Common myeloid progenitor, CD34-positive (primary cell): ENCODE measurements around the gene OR6S1.
"Not testable (repeated sequence)": the region's sequence is repeated elsewhere in the genome, so short reads cannot be mapped to it uniquely, and the experiment has no call there.

Source experiments
- CTCF ChIA-PET: fragments of 350-600 bp; sonication (Branson Sonifier 250); formaldehyde crosslinking; loops from one replicate; lab custom pipeline; 2021; ENCODE audit warnings: antibody characterized with exemption; lab: Charles Lee
- POLR2A ChIA-PET: fragments of 350-600 bp; sonication (Branson Sonifier 250); formaldehyde crosslinking; loops from one replicate; lab custom pipeline; 2021; ENCODE audit warnings: antibody characterized with exemption; lab: Charles Lee
- DNase-seq, 3 donors: peaks; one replicate each; pipeline versions ENCODE4 v3.0.0 to v3.0.0-alpha.2; 2013
- H3K27ac ChIP-seq, 2 experiments: 1 replicate in 1 of 2; 2 replicates in 1 of 2; pipeline ENCODE4 v1.7.0; 2013; ENCODE audit warnings: inconsistent platforms in 2 of 2, low read length in 2 of 2, mild to moderate bottlenecking in 2 of 2, low read depth in 1 of 2, moderate library complexity in 1 of 2; ENCODE audit not compliant: severe bottlenecking in 2 of 2, insufficient read depth in 1 of 2, poor library complexity in 1 of 2
- H3K27me3 ChIP-seq, 5 experiments: replicated peaks in 2 of 5; 1 replicate in 3 of 5; 2 replicates in 2 of 5; pipeline versions ENCODE4 v1.6.1 to v1.7.0; 2013; ENCODE audit warnings: low read length in 4 of 5, mild to moderate bottlenecking in 2 of 5, moderate library complexity in 2 of 5, inconsistent platforms in 1 of 5; ENCODE audit not compliant: insufficient read depth in 5 of 5, control insufficient read depth in 4 of 5
- H3K36me3 ChIP-seq, 4 experiments: 1 replicate in 2 of 4; 2 replicates in 2 of 4; pipeline versions ENCODE4 v1.6.1 to v1.7.0; 2013; ENCODE audit warnings: low read length in 3 of 4, control low read depth in 1 of 4, mild to moderate bottlenecking in 1 of 4; ENCODE audit not compliant: control insufficient read depth in 4 of 4, insufficient read depth in 4 of 4
- H3K4me1 ChIP-seq, 4 experiments: 1 replicate in 3 of 4; 2 replicates in 1 of 4; pipeline versions ENCODE4 v1.6.1 to v1.7.1; 2013; ENCODE audit warnings: low read length in 3 of 4, mild to moderate bottlenecking in 3 of 4, control low read depth in 1 of 4, inconsistent platforms in 1 of 4, moderate library complexity in 1 of 4; ENCODE audit not compliant: control insufficient read depth in 4 of 4, insufficient read depth in 4 of 4; ENCODE audit errors: control extremely low read depth in 1 of 4
- H3K4me3 ChIP-seq, 7 experiments: 1 replicate in 4 of 7; 2 replicates in 3 of 7; pipeline versions ENCODE4 v1.5.1 to v1.7.0; 2013; ENCODE audit warnings: mild to moderate bottlenecking in 7 of 7, low read length in 6 of 7, moderate library complexity in 6 of 7, inconsistent platforms in 2 of 7, low read depth in 2 of 7, control low read depth in 1 of 7; ENCODE audit not compliant: insufficient read depth in 4 of 7, control insufficient read depth in 1 of 7; ENCODE audit errors: extremely low read depth in 1 of 7
- H3K9me3 ChIP-seq, 5 experiments: 1 replicate in 4 of 5; 2 replicates in 1 of 5; pipeline versions ENCODE4 v1.6.1 to v1.7.1; 2013; ENCODE audit warnings: low read length in 4 of 5, mild to moderate bottlenecking in 2 of 5, inconsistent platforms in 1 of 5, low read depth in 1 of 5, moderate library complexity in 1 of 5; ENCODE audit not compliant: control insufficient read depth in 4 of 5, insufficient read depth in 2 of 5; ENCODE audit errors: control extremely low read depth in 1 of 5
- WGBS: methylation state at CpG from one replicate; pipeline ENCODE4 v1.1.5; 2013; ENCODE audit not compliant: insufficient coverage; 5-methylcytosine and 5-hydroxymethylcytosine counted together

The OR6S1 gene

GRCh38 chr14:20619688-20620087 is 21.8 kb downstream of the OR6S1 start:
- H3K36me3 ChIP-seq, H3K27ac ChIP-seq, H3K9me3 ChIP-seq, H3K27me3 ChIP-seq, DNase-seq, H3K4me3 ChIP-seq: not testable (repeated sequence)
- CTCF ChIA-PET, result interaction anchor here (1.0 to 6.2 kb wide), 2 partner anchors 11 to 18 kb away, joined by 3 to 37 read pairs; no protein-coding TSS in a partner anchor
- POLR2A ChIA-PET, result interaction anchor here (0.7 kb wide), 1 partner anchor 267 kb away, joined by 3 read pairs; no protein-coding TSS in a partner anchor
- 100% methylated on average over 1 of the region's 6 CpGs for WGBS
- peaks cover 6 to 37% (median 27%) of the 10 kb centered on the region in 4 experiments for H3K4me1 ChIP-seq

GRCh38 chr14:20618271-20618749 is 23.2 kb downstream of the OR6S1 start:
- H3K27ac ChIP-seq, result peak overlapping the region in 1 of 2 experiments; percentile 29
- CTCF ChIA-PET, result interaction anchor here (0.9 to 6.2 kb wide), 3 partner anchors 9 to 78 kb away, joined by 3 to 37 read pairs (median 3); no protein-coding TSS in a partner anchor
- WGBS, result 56% methylated on average over 2 of the region's 4 CpGs
- DNase-seq, result peak in 2 of 3 donors; percentile 85
- peaks cover 4 to 34% (median 20%) of the 10 kb centered on the region in 4 experiments for H3K4me1 ChIP-seq
- no peaks in the 10 kb centered on the region for H3K36me3 ChIP-seq
- peaks cover 0 to 2% (median 0%) of the 10 kb centered on the region in 5 experiments for H3K9me3 ChIP-seq
- H3K27me3 ChIP-seq, result peaks cover 0 to 3% (median 0%) of the 10 kb centered on the region in 5 experiments
- H3K4me3 ChIP-seq, result no peak overlapping the region
- POLR2A ChIA-PET, result interaction anchor here (0.8 to 1.2 kb wide), 2 partner anchors 10 to 276 kb away, joined by 3 to 11 read pairs; no protein-coding TSS in a partner anchor

GRCh38 chr14:20617138-20618003 is 24.1 kb downstream of the OR6S1 start:
- no peak for DNase-seq
- POLR2A ChIA-PET, result interaction anchor here (1.2 kb wide), 1 partner anchor 11 kb away, joined by 3 read pairs; no protein-coding TSS in a partner anchor
- Histone ChIP-seq H3K4me3 (no peak overlapping the region), H3K4me1 (peaks cover 3 to 32% (median 16%) of the 10 kb centered on the region in 4 experiments), H3K27me3 (peaks cover 0 to under 1% (median 0%) of the 10 kb centered on the region in 5 experiments), H3K27ac (peak overlapping the region in 1 of 2 experiments; percentile 29), H3K9me3 (no peaks in the 10 kb centered on the region), H3K36me3 (no peaks in the 10 kb centered on the region)
- whole genome bisulfite sequencing, result 86% methylated on average over 7 of the region's 12 CpGs
- CTCF ChIA-PET, result interaction anchor here (0.9 to 6.2 kb wide), 4 partner anchors 8 to 79 kb away, joined by 3 to 37 read pairs (median 4); no protein-coding TSS in a partner anchor

- DNase-seq, result no peak
- no peak overlapping the region for H3K4me3 ChIP-seq
- no peaks in the 10 kb centered on the region for H3K9me3 ChIP-seq
- H3K36me3 ChIP-seq, result no peaks in the 10 kb centered on the region
- CTCF ChIA-PET, result interaction anchor here (1.1 to 1.6 kb wide), 3 partner anchors 49 to 75 kb away, joined by 3 to 4 read pairs (median 4); no protein-coding TSS in a partner anchor
- no peaks in the 10 kb centered on the region for H3K27me3 ChIP-seq
- H3K27ac ChIP-seq, result no peak overlapping the region
- H3K4me1 ChIP-seq, result peaks cover 3 to 42% (median 16%) of the 10 kb centered on the region in 4 experiments
- 94% methylated on average over 5 of the region's 5 CpGs for WGBS
- POLR2A ChIA-PET, result no interaction called here
Measured at GRCh38 chr14:20615996-20616395, 25.5 kb downstream of the OR6S1 start.

- no peaks in the 10 kb centered on the region for H3K9me3 ChIP-seq
- H3K36me3 ChIP-seq, result no peaks in the 10 kb centered on the region
- H3K4me1 ChIP-seq, result peaks cover 5 to 52% (median 22%) of the 10 kb centered on the region in 4 experiments
- no peaks in the 10 kb centered on the region for H3K27me3 ChIP-seq
- peak in 2 of 3 donors; percentile 66 to 81 for DNase-seq
- CTCF ChIA-PET, result interaction anchor here (0.6 to 3.1 kb wide), 9 partner anchors 9 to 302 kb away, joined by 3 to 14 read pairs (median 5); partner anchors contain the start of gene RNASE4
- H3K27ac ChIP-seq, result peak overlapping the region; percentile 0 to 49
- WGBS, result 47% methylated on average over 3 of the region's 17 CpGs
- POLR2A ChIA-PET, result interaction anchor here (0.9 to 1.5 kb wide), 3 partner anchors 9 to 271 kb away, joined by 3 to 4 read pairs (median 3); partner anchors contain the start of gene PARP2
- peak overlapping the region; percentile 49 to 90 (median 76) for H3K4me3 ChIP-seq
Measured at GRCh38 chr14:20614038-20614840, 27.3 kb downstream of the OR6S1 start.
